NK-92 (cell line): ENCODE results near the gene MLLT3.
"Not testable (repeated sequence)": the region's sequence is repeated elsewhere in the genome, so short reads cannot be mapped to it uniquely, and the experiment has no call there.

ENCODE experiments used
- DNase-seq: peaks from one replicate; lab custom pipeline; 2025; ENCODE audit not compliant: unreplicated experiment; lab: John Stamatoyannopoulos, UW

Gene MLLT3

GRCh38 chr9:20622330-20623020, at the start of gene MLLT3:
Gene MLLT3 (minus strand): TSS chr9:20622499.
- DNase-seq = peak; percentile 72

DNA sequence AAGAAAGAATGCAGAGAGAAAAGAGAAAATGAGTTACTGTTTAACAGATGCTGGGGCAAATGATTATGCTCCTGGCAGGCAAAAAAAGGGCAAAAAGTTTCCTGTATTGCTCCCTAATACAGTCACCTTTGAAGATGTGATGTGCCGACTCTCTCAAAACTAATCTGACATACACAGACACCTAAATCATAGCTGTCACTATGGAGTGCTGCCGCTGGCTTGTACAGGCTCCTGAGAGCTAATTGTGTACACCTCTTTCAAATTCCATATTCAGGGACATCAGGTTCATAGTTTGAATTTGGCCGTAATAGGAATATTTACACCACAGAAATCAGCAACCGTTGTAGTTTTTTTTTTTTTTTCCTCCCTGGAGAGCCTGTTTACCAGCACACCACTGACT, 49.3 kb upstream of the MLLT3 start:
- DNase-seq = no peak

DNA sequence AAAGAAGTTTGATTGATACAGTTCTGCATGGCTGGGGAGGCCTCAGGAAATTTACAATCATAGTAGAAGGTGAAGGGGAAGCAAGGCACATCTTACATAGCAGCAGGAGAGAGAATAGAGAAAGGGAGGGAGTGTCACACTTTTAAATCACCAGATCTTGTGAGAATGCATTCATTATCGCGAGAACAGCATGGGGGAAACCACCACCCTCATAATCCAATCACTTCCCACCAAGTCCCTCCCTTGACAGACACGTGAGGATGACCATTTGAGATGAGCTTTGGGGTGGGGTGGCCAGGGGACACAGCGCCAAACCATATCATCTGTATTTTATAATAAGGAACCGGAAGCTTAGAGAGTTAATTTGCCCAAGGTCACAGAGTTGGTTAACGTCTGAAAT, 48.1 kb upstream of the MLLT3 start:
- no peak for DNase-seq

DNA sequence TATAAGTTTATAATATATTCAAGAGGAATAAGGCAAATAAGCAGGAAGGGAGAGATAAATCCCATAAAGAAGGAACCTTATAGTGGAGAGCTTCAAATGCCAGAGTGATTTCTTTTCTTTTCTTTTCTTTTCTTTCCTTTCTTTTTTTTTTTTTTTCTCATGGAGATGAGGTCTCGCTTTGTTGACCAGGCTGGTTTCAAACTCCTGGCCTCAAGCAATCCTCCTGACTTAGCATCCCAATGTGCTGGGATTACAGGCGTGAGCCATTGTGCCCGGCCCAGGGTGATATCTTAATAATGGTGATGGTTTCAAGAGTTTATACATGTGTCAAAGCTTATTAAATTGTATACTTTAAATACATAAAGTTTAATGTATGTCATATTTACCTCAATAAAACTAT, 42.2 kb upstream of the MLLT3 start:
- no peak for DNase-seq

GRCh38 chr9:20663133-20663532, 40.8 kb upstream of the MLLT3 start:
- DNase-seq = no peak

- no peak for DNase-seq
Measured at GRCh38 chr9:20662156-20662555, 39.9 kb upstream of the MLLT3 start.

DNA sequence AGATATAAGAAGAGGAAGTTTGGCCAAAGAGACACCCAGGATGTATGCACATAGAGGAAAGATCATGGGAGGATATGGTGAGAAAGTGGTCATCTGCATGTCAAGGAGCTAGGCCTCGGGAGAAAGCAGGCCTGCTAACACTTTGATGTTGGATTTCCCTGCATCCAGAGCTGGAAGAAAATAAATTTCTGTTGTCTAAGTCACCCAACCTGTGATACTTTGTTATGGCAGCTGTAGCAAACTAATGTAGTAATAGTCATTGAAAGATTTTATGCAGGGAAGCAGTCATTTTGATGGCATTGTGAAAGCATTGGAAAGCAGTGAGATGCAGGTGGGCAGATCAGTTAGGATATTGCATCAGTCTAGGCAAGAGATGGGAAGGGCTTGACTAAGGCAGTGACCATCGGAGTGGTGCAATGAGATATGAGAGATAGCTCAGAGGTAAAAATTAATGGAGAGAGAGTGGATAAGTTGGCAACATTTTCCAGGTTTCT, 37.2 kb upstream of the MLLT3 start:
- DNase-seq = no peak

- no peak for DNase-seq
Measured at GRCh38 chr9:20658677-20659473, 36.6 kb upstream of the MLLT3 start.

- DNase-seq = not testable (repeated sequence)
Measured at GRCh38 chr9:20658246-20658667, 36.0 kb upstream of the MLLT3 start.

DNA sequence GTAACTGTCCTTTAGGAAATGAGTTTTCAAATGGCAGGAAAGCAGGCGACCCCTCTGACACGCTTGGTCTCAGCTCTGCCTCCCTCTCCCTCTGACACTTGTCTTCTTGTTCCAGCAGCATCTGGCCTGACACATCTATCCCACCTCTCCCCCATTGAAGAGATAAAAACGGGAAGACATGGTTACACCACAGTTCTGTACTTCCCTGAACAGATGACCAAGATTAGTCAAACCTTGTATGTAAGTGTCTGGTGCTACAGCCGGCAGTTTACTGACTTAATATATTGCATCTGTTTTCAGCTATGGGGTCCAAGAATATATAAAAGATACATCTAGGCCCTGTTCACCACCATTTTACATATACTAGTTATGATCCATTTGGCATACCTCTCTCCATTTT, 29.6 kb upstream of the MLLT3 start:
- DNase-seq = no peak

- DNase-seq = no peak
Measured at GRCh38 chr9:20650750-20651299, 28.5 kb upstream of the MLLT3 start.

DNA sequence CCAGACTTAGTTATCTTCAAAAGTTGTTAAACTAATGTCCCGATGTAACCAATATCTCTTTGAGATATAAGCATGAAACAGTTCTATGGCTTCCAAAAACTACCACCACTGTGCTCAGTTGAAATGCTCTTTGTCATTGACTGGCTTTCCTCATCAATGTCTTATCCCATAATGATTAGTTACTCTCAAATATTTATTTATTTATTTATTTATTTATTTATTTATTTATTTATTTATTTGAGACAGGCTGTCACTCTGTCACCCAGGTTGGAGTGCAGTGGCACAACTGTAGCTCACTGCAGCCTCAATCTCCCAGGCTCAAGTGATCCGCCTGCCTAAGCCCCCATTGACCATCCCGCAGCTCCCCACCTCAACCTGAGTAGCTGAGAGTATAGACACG, 28.0 kb upstream of the MLLT3 start:
- DNase-seq = no peak

- DNase-seq = no peak
Measured at GRCh38 chr9:20649381-20649780, 27.1 kb upstream of the MLLT3 start.

GRCh38 chr9:20646656-20647055, 24.4 kb upstream of the MLLT3 start:
- DNase-seq = no peak

DNA sequence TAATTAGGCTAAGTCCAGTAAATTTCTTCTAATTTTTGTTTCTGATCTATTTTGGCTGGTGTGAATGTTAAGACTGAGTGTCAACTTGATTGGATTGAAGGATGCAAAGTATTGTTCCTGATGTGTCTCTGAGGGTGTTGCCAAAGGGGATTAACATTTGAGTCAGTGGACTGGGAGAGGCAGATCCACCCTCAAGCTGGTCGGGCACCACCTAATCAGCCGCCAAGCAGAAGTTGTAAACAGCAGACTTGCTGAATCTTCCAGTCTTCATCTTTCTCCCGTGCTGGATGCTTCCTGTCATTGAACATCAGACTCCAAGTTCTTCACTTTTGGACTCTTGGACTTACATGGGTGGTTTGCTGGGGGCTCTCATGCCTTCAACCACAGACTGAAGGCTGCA, 21.4 kb upstream of the MLLT3 start:
- DNase-seq = no peak

DNA sequence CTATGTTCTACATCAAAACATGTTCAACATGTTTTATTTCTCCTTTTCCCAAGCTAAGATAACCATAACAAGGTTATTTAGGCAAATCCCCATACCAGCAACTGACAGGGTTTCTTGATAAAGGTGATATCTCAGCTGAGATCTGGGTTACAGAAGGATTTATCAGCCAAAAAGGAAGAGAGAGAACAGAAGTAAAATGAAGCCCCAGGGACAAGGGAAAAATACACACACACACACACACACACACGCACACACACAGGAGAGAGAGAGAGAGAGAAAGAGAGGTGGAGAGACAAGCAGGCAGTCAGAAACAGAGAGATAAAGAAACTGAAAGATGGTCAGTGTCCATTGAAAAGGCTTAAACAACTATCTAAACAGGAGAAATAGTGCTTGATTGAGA, 19.7 kb upstream of the MLLT3 start:
- no peak for DNase-seq

DNA sequence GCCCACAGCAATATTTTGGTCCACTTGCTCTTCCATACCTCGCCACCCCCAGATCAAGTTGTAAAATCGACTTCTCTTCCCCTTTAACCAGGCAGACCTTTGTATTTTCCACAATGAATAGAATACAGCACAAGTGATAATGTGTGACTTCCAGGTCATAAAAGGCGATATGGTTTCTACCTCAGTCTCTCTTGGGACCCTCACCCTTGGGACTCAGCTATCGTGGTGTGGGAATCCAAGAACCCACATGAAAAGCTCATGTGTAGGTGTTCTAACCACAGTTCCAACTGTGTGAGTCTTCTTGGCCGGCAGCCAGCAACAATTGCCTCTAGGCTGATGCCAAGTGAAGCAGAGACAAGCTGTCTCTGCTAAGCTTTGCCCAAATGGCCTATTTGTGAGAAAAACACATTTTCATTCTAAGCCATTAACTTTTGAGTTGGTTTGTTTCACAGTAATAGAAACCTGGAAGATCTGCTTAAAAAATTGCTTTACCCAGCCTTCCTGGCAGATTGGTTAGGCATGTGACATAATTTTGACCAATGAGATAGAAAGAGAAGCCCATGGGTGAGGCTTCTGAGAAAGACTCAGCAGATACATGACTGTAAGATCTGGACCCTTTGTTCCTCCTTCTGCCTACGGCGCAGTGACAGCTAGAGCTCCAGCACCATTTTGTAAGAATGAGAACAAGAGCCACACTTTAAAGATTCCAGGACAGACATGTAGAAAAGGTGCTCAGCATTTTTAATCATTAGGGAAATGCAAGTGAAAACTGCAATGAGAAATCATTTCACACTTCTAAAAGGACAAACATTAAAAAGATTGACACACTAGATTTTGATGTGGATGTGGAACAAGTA, 18.3 kb upstream of the MLLT3 start:
- no peak for DNase-seq

DNA sequence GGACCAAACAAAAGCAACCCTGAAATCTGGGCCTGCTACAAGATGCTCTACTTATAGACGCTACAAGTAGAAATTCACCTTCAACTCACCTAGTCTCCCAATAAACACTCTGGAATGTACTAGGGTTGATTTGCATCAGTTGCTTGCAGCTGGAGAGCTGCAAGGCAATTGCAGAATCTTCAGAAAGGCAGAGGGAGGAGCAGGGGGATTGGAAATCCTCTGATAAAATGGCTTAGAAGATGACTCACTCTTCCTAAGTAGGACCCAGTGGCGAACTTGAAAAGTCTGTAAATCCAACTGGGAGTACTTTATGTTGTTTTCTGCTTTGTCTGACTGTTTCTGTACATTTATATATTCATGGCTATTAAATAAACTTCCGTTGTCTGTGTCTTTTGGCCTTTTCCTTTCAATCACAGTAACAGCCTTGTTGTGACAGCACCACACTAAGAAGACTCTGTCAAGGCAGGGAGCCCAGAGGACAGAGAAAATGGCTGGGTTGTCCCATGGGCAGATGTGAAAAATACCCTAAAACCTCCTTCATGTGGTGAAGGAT, 14.7 kb upstream of the MLLT3 start:
- DNase-seq = no peak

DNA sequence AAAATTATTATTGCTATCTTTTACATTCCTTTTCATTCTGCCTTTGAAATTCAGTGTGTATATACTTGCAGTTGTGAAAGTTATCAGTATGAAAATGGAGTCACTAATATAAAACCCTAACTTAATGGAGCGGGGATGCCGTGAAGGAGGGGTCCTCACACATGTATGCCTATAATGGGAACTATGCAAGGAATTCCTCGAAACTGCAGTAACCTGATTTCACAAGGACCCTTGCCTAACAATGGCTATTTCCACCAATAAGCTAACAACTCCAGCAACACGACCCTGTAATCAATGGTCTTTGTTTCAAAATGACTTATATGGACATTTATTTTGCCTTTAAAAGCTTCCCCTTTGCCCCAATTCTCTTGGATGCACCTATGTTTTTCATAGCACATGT, 12.6 kb upstream of the MLLT3 start:
- no peak for DNase-seq

GRCh38 chr9:20632705-20633104, 10.4 kb upstream of the MLLT3 start:
- no peak for DNase-seq
